ENCODE measurements around the gene PACS1. TPM values are rescaled to one million over a fixed set of nuclear protein-coding genes. Genes with fewer than 3 reads are reported as not detected.

Gene PACS1
- total RNA-seq, 4 donors from 2014 or later: 17.9 to 37.6 (median 25.4) TPM

DNA sequence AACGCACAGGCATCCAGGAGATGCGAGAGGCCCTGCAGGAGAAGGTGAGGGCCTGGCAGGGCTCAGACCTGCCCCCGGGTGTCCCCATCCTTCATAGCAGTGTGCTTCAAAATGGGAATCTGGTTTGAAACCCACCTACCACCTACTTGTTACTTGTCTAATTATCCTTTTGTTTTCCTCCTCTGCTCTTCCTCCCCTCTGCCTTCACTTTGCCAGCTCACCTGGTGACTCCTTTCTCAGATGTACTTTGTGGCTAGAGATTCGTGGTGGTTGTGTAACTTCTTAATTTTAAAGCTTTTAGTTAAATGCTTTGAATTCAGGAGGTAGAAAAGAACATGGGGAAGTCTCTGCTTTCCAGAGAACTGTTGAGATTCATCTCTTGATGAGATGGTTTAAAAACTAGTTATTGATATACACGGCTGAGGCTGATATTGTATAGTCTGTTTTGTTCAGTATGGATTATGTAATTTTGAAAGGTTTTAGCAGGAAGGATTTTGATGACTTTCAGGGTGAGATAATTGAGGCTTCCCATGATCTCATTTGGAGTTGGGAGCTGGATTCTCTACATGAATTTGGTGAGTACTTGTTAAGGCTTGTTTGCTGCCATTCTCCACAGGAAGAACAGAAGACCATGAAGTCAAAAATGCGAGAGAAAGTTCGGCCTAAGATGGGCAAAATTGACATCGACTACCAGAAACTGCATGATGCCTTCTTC lies 9.9 kb upstream of the PACS1 start:
- no peak for DNase-seq
- intact Hi-C loops (cut with DNase I): no loop called here
- Histone ChIP-seq H3K4me3 (no peak overlapping the region), H3K9me3 (no peaks in the 10 kb centered on the region), H3K4me1 (peaks cover 0 to 10% (median 4%) of the 10 kb centered on the region in 3 donors), H3K27me3 (no peaks in the 10 kb centered on the region), H3K36me3 (peaks cover 63 to 100% (median 77%) of the 10 kb centered on the region in 3 donors), H3K27ac (no peak overlapping the region)
- no peak for TF ChIP-seq POLR2A (IDR thresholded peaks at IDR 0.05)
- TF ChIP-seq, protein P1, sequence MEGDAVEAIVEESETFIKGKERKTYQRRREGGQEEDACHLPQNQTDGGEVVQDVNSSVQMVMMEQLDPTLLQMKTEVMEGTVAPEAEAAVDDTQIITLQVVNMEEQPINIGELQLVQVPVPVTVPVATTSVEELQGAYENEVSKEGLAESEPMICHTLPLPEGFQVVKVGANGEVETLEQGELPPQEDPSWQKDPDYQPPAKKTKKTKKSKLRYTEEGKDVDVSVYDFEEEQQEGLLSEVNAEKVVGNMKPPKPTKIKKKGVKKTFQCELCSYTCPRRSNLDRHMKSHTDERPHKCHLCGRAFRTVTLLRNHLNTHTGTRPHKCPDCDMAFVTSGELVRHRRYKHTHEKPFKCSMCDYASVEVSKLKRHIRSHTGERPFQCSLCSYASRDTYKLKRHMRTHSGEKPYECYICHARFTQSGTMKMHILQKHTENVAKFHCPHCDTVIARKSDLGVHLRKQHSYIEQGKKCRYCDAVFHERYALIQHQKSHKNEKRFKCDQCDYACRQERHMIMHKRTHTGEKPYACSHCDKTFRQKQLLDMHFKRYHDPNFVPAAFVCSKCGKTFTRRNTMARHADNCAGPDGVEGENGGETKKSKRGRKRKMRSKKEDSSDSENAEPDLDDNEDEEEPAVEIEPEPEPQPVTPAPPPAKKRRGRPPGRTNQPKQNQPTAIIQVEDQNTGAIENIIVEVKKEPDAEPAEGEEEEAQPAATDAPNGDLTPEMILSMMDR (IDR thresholded peaks at IDR 0.05): no peak
- 63 to 72% methylated on average over 8 of the region's 8 CpGs for WGBS, 2 donors

DNA sequence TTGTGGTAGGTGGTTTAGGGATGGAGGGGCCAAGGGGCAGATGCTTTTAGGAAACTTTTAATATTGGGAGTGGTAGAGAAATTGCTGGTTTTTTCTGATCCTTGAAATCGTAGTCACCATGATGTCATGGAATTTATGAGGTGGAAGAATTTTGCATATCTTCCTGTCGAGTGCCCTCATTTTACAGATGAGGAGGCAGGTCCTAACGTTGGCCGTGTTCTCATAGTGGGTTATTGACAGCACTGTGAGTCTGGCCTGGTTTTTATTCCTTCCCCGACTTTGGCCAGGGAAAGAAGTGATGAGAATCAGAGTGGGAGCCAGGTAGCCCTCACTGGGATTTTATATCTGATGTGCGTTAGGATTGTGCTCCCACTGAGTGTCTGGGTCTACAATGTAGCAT lies 8.8 kb upstream of the PACS1 start:
- Histone ChIP-seq H3K4me1 (no peaks in the 10 kb centered on the region), H3K27me3 (no peaks in the 10 kb centered on the region), H3K36me3 (peaks cover 58 to 100% (median 67%) of the 10 kb centered on the region in 3 donors), H3K9me3 (no peaks in the 10 kb centered on the region), H3K4me3 (no peak overlapping the region), H3K27ac (no peak overlapping the region)
- intact Hi-C loops (cut with DNase I): no loop called here
- 80 to 81% methylated on average over 5 to 6 of the region's 6 CpGs for WGBS, 2 donors
- no peak for DNase-seq
- TF ChIP-seq, protein P1 (IDR thresholded peaks at IDR 0.05): no peak
- no peak for TF ChIP-seq POLR2A (IDR thresholded peaks at IDR 0.05)

DNA sequence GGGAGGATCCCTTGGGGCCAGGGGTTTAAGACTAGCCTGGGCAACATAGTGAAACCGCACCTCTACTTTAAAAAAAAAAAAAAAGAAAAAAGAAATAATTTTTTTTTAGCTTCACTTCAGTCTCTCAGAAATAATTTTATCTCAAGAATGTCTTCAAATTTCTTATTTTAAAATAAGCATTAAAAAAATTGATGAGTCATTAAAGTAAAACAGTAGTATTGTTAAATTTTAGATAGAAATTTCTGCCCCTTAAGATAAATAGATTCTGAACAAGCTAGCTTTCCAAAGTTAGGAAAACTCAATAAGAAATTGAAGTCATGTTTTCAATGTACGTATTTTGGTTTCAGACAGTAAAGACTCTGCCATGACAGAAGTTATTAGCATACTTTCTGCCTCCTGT lies 7.7 kb upstream of the PACS1 start:
- TF ChIP-seq POLR2A (IDR thresholded peaks at IDR 0.05): no peak
- TF ChIP-seq, protein P1 (IDR thresholded peaks at IDR 0.05): no peak
- no peak overlapping the region for H3K27ac ChIP-seq
- H3K4me3 ChIP-seq: no peak overlapping the region
- peaks cover 48 to 100% (median 63%) of the 10 kb centered on the region in 3 donors for H3K36me3 ChIP-seq
- no peaks in the 10 kb centered on the region for H3K9me3 ChIP-seq
- no peaks in the 10 kb centered on the region for H3K27me3 ChIP-seq
- 82 to 93% methylated on average over 2 of the region's 2 CpGs for WGBS, 2 donors
- H3K4me1 ChIP-seq: peaks cover 0 to 1% (median 0%) of the 10 kb centered on the region in 3 donors
- DNase-seq: no peak
- intact Hi-C loops (cut with DNase I): no loop called here

DNA sequence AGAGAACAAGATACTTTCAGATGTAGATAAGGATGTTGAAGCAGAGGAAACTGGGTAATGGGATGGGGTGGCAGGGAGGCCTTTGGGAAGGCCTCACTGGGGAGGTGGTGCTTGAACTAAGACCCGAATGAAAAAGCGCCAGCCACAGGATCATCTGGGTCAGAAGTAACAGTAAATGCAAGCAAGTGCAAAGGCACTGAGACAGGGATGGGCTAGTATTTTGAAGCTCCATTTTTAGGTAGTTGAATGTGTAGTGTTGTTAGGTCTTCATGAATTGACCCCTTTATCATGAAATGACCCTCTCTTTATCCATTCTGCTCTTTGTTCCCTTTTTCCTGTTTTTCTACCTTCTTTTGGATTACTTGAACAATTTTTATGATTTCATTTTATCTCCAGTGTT lies 6.2 kb upstream of the PACS1 start:
- H3K4me3 ChIP-seq: no peak overlapping the region
- intact Hi-C loops (cut with DNase I): no loop called here
- H3K9me3 ChIP-seq: no peaks in the 10 kb centered on the region
- H3K27ac ChIP-seq: no peak overlapping the region
- no peaks in the 10 kb centered on the region for H3K27me3 ChIP-seq
- peaks cover 6 to 16% (median 7%) of the 10 kb centered on the region in 3 donors for H3K4me1 ChIP-seq
- no peak for DNase-seq
- WGBS, 2 donors: 87 to 100% methylated on average over 2 of the region's 2 CpGs
- TF ChIP-seq, protein P1 (IDR thresholded peaks at IDR 0.05): no peak
- TF ChIP-seq POLR2A (IDR thresholded peaks at IDR 0.05): no peak
- peaks cover 36 to 100% (median 49%) of the 10 kb centered on the region in 3 donors for H3K36me3 ChIP-seq

DNA sequence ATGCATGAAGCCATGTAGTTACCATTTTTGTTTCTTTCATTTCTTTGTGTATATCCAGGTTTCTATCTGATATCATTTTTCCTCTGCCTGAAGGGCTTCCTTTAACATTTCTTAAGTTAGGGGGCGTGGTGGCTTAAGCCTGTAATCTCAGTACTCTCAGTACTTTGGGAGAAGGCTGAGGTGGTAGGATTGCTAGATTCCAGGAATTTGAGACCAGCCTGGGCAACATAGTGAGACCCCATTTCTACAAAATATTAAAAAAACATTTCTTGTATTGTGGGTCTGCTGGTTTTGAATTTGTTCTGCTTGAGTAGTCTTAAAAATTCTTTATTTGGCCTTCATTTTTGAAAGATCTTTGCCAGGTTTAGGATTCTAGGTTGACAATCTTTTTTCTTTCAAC lies 5.5 kb upstream of the PACS1 start:
- Histone ChIP-seq H3K27ac (no peak overlapping the region), H3K27me3 (no peaks in the 10 kb centered on the region), H3K4me3 (no peak overlapping the region), H3K4me1 (peaks cover 13 to 23% (median 13%) of the 10 kb centered on the region in 3 donors), H3K36me3 (peaks cover 29 to 95% (median 42%) of the 10 kb centered on the region in 3 donors), H3K9me3 (no peaks in the 10 kb centered on the region)
- intact Hi-C loops (cut with DNase I): no loop called here
- TF ChIP-seq POLR2A (IDR thresholded peaks at IDR 0.05): no peak
- TF ChIP-seq, protein P1 (IDR thresholded peaks at IDR 0.05): no peak
- no peak for DNase-seq
- WGBS, 2 donors: 83 to 100% methylated on average over 1 of the region's 1 CpG
